GM18870 (cell line): ENCODE measurements around the gene PPP4R3A.
"Not testable (repeated sequence)": the region's sequence is repeated elsewhere in the genome, so short reads cannot be mapped to it uniquely, and the experiment has no call there.

ENCODE experiments used
- ATAC-seq: cut with Tn5 transposase; IDR thresholded peaks from one replicate; pipeline ENCODE4 v1.9.1; 2021; ENCODE audit warnings: moderate library complexity; ENCODE audit not compliant: unreplicated experiment

Gene PPP4R3A

GRCh38 chr14:91410771-91411536 is 99.2 kb downstream of the PPP4R3A start:
- ATAC-seq: no peak

- no peak for ATAC-seq
Observed at GRCh38 chr14:91409928-91410718, 100.0 kb downstream of the PPP4R3A start.

GRCh38 chr14:91409240-91409639 is 100.9 kb downstream of the PPP4R3A start:
- not testable (repeated sequence) for ATAC-seq
